Liver (tissue), 9 donors: ENCODE data around the gene NOL11. TPM values are rescaled to one million over a fixed set of nuclear protein-coding genes. Genes with fewer than 3 reads are reported as not detected.
A peak's percentile ranks its signal among the peaks of the same experiment; 100 is the strongest.

Source experiments
- DNase-seq: peaks from one replicate; pipeline ENCODE4 v3.0.0-alpha.2; 2017; ENCODE audit warnings: low spot score
- H3K27ac ChIP-seq, 2 donors: one replicate each; pipeline ENCODE4 v1.7.0; 2013; ENCODE audit warnings: inconsistent platforms in 2 of 2, low read length in 2 of 2, control low read depth in 1 of 2, low read depth in 1 of 2, mild to moderate bottlenecking in 1 of 2
- H3K27me3 ChIP-seq, 4 donors: one replicate each; pipeline versions ENCODE4 v1.6.1 to v1.7.0; 2013; ENCODE audit warnings: low read length in 3 of 4, inconsistent platforms in 1 of 4, mild to moderate bottlenecking in 1 of 4, moderate library complexity in 1 of 4; ENCODE audit not compliant: control insufficient read depth in 4 of 4, insufficient read depth in 4 of 4
- H3K36me3 ChIP-seq, 4 donors: one replicate each; pipeline versions ENCODE4 v1.6.1 to v1.7.0; 2013; ENCODE audit warnings: low read length in 3 of 4, mild to moderate bottlenecking in 3 of 4, low read depth in 1 of 4, moderate library complexity in 1 of 4; ENCODE audit not compliant: control insufficient read depth in 4 of 4, insufficient read depth in 3 of 4
- H3K4me1 ChIP-seq, 4 donors: one replicate each; pipeline versions ENCODE4 v1.6.1 to v1.7.0; 2013; ENCODE audit warnings: low read length in 3 of 4, mild to moderate bottlenecking in 3 of 4, moderate library complexity in 1 of 4; ENCODE audit not compliant: control insufficient read depth in 4 of 4, insufficient read depth in 4 of 4
- H3K4me3 ChIP-seq, 3 donors: one replicate each; pipeline versions ENCODE4 v1.6.1 to v1.7.0; 2013; ENCODE audit warnings: low read length in 3 of 3, control low read depth in 1 of 3, low read depth in 1 of 3, mild to moderate bottlenecking in 1 of 3
- H3K9ac ChIP-seq, 2 donors: one replicate each; pipeline ENCODE4 v1.7.0; 2013; ENCODE audit warnings: low read length in 2 of 2, mild to moderate bottlenecking in 2 of 2, moderate library complexity in 2 of 2, control low read depth in 1 of 2, low read depth in 1 of 2
- H3K9me3 ChIP-seq, 4 donors: one replicate each; pipeline versions ENCODE4 v1.6.1 to v1.7.0; 2013; ENCODE audit warnings: low read length in 3 of 4; ENCODE audit not compliant: control insufficient read depth in 4 of 4
- ATF3 ChIP-seq: IDR thresholded peaks from 2 replicates; pipeline ENCODE4 v1.6.1; 2016; ENCODE audit warnings: antibody characterized with exemption
- CTCF ChIP-seq: fragments of 150-350 bp; IDR thresholded peaks from 2 replicates; pipeline ENCODE4 v1.5.1; 2017; ENCODE audit warnings: improper control_type of control experiment, low read depth, low read length; ENCODE audit not compliant: missing input control
- EGR1 ChIP-seq, 2 donors: IDR thresholded peaks; 2 replicates each; pipeline ENCODE4 v1.6.1; 2016 to 2018; ENCODE audit warnings: antibody characterized with exemption in 2 of 2, low read depth in 2 of 2
- FOXA1 ChIP-seq: IDR thresholded peaks from 2 replicates; pipeline ENCODE4 v1.6.1; 2016; ENCODE audit warnings: antibody characterized with exemption
- FOXA2 ChIP-seq: IDR thresholded peaks from 2 replicates; pipeline ENCODE4 v1.6.1; 2016; ENCODE audit warnings: antibody characterized with exemption
- GABPA ChIP-seq, 2 donors: IDR thresholded peaks in 1 of 2; conservative IDR thresholded peaks in 1 of 2; 2 replicates each; pipeline ENCODE4 v1.6.1; 2016; ENCODE audit warnings: antibody characterized with exemption in 2 of 2, mild to moderate bottlenecking in 1 of 2, moderate library complexity in 1 of 2
- HNF4A ChIP-seq, 2 donors: conservative IDR thresholded peaks; 2 replicates each; pipeline ENCODE4 v1.6.1; 2016; ENCODE audit warnings: antibody characterized with exemption in 2 of 2, mild to moderate bottlenecking in 2 of 2
- HNF4G ChIP-seq: IDR thresholded peaks from 2 replicates; pipeline ENCODE4 v1.6.1; 2016; ENCODE audit warnings: antibody characterized with exemption
- JUND ChIP-seq, 2 donors: IDR thresholded peaks; 2 replicates each; pipeline ENCODE4 v1.6.1; 2016; ENCODE audit warnings: antibody characterized with exemption in 2 of 2
- MAX ChIP-seq: IDR thresholded peaks from 2 replicates; pipeline ENCODE4 v1.6.1; 2016; ENCODE audit warnings: antibody characterized with exemption
- NR2F2 ChIP-seq: IDR thresholded peaks from 2 replicates; pipeline ENCODE4 v1.6.1; 2016; ENCODE audit warnings: antibody characterized with exemption
- RAD21 ChIP-seq, 2 donors: IDR thresholded peaks; 2 replicates each; pipeline ENCODE4 v1.6.1; 2016; ENCODE audit warnings: antibody characterized with exemption in 2 of 2, mild to moderate bottlenecking in 2 of 2
- REST ChIP-seq: IDR thresholded peaks from 2 replicates; pipeline ENCODE4 v1.6.1; 2016; ENCODE audit warnings: antibody characterized with exemption, mild to moderate bottlenecking
- RXRA ChIP-seq, 2 donors: IDR thresholded peaks; 2 replicates each; pipeline ENCODE4 v1.6.1; 2017 to 2018; ENCODE audit warnings: antibody characterized with exemption in 2 of 2, mild to moderate bottlenecking in 1 of 2
- SP1 ChIP-seq: IDR thresholded peaks from 2 replicates; pipeline ENCODE4 v1.6.1; 2018; ENCODE audit warnings: antibody characterized with exemption, mild to moderate bottlenecking
- TAF1 ChIP-seq: conservative IDR thresholded peaks from 2 replicates; pipeline ENCODE4 v1.6.1; 2016; ENCODE audit warnings: antibody characterized with exemption, mild to moderate bottlenecking
- YY1 ChIP-seq: IDR thresholded peaks from 2 replicates; pipeline ENCODE4 v1.6.1; 2016; ENCODE audit warnings: antibody characterized with exemption, mild to moderate bottlenecking
- ZBTB33 ChIP-seq: IDR thresholded peaks from 2 replicates; pipeline ENCODE4 v1.6.1; 2016; ENCODE audit warnings: antibody characterized with exemption
- WGBS: extraction: QIAGEN DNeasy Blood & Tissue Kit; methylation state at CpG from one replicate; pipeline ENCODE4 v1.1.7; 2013; 5-methylcytosine and 5-hydroxymethylcytosine counted together
- polyA plus RNA-seq, 2 donors: library from polyadenylated mRNA; stranded (reverse) in 1 of 2; unstranded in 1 of 2; fragments of 200-250 nt in 1 of 2; fragments of >200 nt in 1 of 2; fragmentation: Nextera tagmentation in 1 of 2; extraction: Ambion mirVana in 1 of 2; gene quantifications; one replicate each; pipeline versions ENCODE4 v1.2.1 to v1.2.3, GENCODE V29; 2013 to 2015
- total RNA-seq, 2 donors: library from RNA; depleted of rRNA; stranded (reverse); fragments of >200 nt; gene quantifications; one replicate each; pipeline ENCODE4 v1.2.3, GENCODE V29; 2014
- donor health status: healthy.
- donor health status: healthy.
- donor health status: healthy.
- donor health status: healthy.
- donor health status: healthy.

NOL11 gene
- total and polyA plus RNA-seq, 4 donors: 11.8 to 27.2 (median 20.7) TPM

GRCh38 chr17:67773246-67773645, 55.5 kb downstream of the NOL11 start:
- Histone ChIP-seq H3K4me1 (no peaks in the 10 kb centered on the region), H3K27ac (no peak overlapping the region), H3K9me3 (no peaks in the 10 kb centered on the region), H3K27me3 (no peaks in the 10 kb centered on the region), H3K4me3 (no peak overlapping the region), H3K36me3 (no peaks in the 10 kb centered on the region), H3K9ac (no peak overlapping the region)
- TF ChIP-seq SP1 (no peak), RXRA (IDR thresholded peaks at IDR 0.05) (no peak), FOXA1 (no peak), FOXA2 (no peak), JUND (IDR thresholded peaks at IDR 0.05) (no peak), ATF3 (no peak)
- no peak for DNase-seq
- WGBS: 82% methylated on average over 7 of the region's 7 CpGs

- Histone ChIP-seq H3K4me3 (peak overlapping the region in 1 of 3 donors; percentile 3), H3K27me3 (no peaks in the 10 kb centered on the region), H3K9ac (no peak overlapping the region), H3K36me3 (no peaks in the 10 kb centered on the region), H3K4me1 (peaks cover 0 to 7% (median 2%) of the 10 kb centered on the region in 4 donors), H3K9me3 (no peaks in the 10 kb centered on the region), H3K27ac (peak overlapping the region; percentile 76 to 92)
- TF ChIP-seq GABPA (IDR thresholded peaks at IDR 0.05 in 1 of 2, conservative IDR thresholded peaks at IDR 0.05 in 1 of 2) (peak in 1 of 2 donors; percentile 27), SP1 (peak; percentile 92), CTCF (peak; percentile 67), HNF4A (conservative IDR thresholded peaks at IDR 0.05) (peak; percentile 77 to 79), NR2F2 (no peak), YY1 (peak; percentile 85), EGR1 (IDR thresholded peaks at IDR 0.05; ENCODE audit: low read depth in 2 of 2) (no peak), JUND (IDR thresholded peaks at IDR 0.05) (peak in 1 of 2 donors; percentile 47), REST (peak; percentile 32), FOXA2 (no peak), ATF3 (no peak), RXRA (IDR thresholded peaks at IDR 0.05) (peak; percentile 85 to 89), RAD21 (IDR thresholded peaks at IDR 0.05) (peak; percentile 63 to 72), HNF4G (no peak), FOXA1 (no peak), MAX (peak; percentile 99), TAF1 (peak; percentile 20), ZBTB33 (peak; percentile 60)
- DNase-seq: peak; percentile 67
- WGBS: 21% methylated on average over 13 of the region's 13 CpGs
Measured at GRCh38 chr17:67779098-67779672, 61.4 kb downstream of the NOL11 start.
